GM19099 (cell line): ENCODE data around the gene TBL2.
A peak's percentile ranks its signal among the peaks of the same experiment; 100 is the strongest.

ENCODE experiments used
- POLR2A ChIP-seq: IDR thresholded peaks from 3 replicates; pipeline ENCODE4 v1.6.1; 2011; ENCODE audit warnings: low read depth; ENCODE audit not compliant: insufficient read length; ENCODE audit errors: extremely low read depth

The TBL2 gene

GRCh38 chr7:73521636-73522104 lies 56.7 kb downstream of the TBL2 start:
- peak; percentile 52 for TF ChIP-seq POLR2A

- no peak for TF ChIP-seq POLR2A
Observed at GRCh38 chr7:73520673-73521635, 57.4 kb downstream of the TBL2 start.

- no peak for TF ChIP-seq POLR2A
Observed at GRCh38 chr7:73519867-73520672, 58.3 kb downstream of the TBL2 start.

GRCh38 chr7:73518470-73518869 lies 59.9 kb downstream of the TBL2 start:
- TF ChIP-seq POLR2A: no peak
